H1 (cell line): ENCODE results near the gene LAMTOR5. TPM values are rescaled to one million over a fixed set of nuclear protein-coding genes. Genes with fewer than 3 reads are reported as not detected.

Experiments used
- CTCF ChIA-PET: fragments of 300-600 bp; sonication (Branson Sonifier 250); formaldehyde crosslinking; loops from one replicate; lab custom pipeline; 2021; ENCODE audit not compliant: partially characterized antibody; lab: Charles Lee
- POLR2A ChIA-PET: fragments of 300-600 bp; sonication (Branson Sonifier 250); formaldehyde crosslinking; loops from one replicate; lab custom pipeline; 2021; ENCODE audit warnings: inconsistent platforms; ENCODE audit not compliant: partially characterized antibody; lab: Charles Lee
- DNase-seq, 2 experiments: peaks; one replicate each; pipeline versions ENCODE4 v3.0.0 to v3.0.0-alpha.2; 2010 to 2022; ENCODE audit warnings: low spot score in 2 of 2, low read depth in 1 of 2, mixed read lengths in 1 of 2
- FAIRE-seq: peaks from 2 replicates; lab custom pipeline; 2011; peaks lifted over from hg19 to GRCh38; lab: Jason Lieb, UNC
- H2AFZ ChIP-seq: 2 replicates; pipeline ENCODE4 v1.8.1; 2012; ENCODE audit warnings: low read length, inconsistent platforms
- H2AK5ac ChIP-seq: 2 replicates; pipeline ENCODE4 v1.6.1; 2013; ENCODE audit warnings: low read depth, low read length
- H2BK120ac ChIP-seq: replicated peaks from 2 replicates; pipeline ENCODE3; 2013; ENCODE audit warnings: low read depth, low read length, inconsistent platforms
- H2BK12ac ChIP-seq: 2 replicates; pipeline ENCODE4 v1.6.1; 2013; ENCODE audit warnings: low read depth, low read length
- H2BK15ac ChIP-seq: 2 replicates; pipeline ENCODE4 v1.6.1; 2013; ENCODE audit warnings: low read length
- H2BK20ac ChIP-seq: 2 replicates; pipeline ENCODE4 v1.6.1; 2013; ENCODE audit warnings: low read length
- H2BK5ac ChIP-seq: 2 replicates; pipeline ENCODE4 v1.6.1; 2013; ENCODE audit warnings: low read depth, low read length
- H3K14ac ChIP-seq: 2 replicates; pipeline ENCODE4 v1.6.1; 2013; ENCODE audit warnings: inconsistent platforms; ENCODE audit not compliant: insufficient read length
- H3K18ac ChIP-seq: 2 replicates; pipeline ENCODE4 v1.6.1; 2013; ENCODE audit warnings: low read length; ENCODE audit errors: extremely low read depth
- H3K23ac ChIP-seq: 2 replicates; pipeline ENCODE4 v1.6.1; 2013; ENCODE audit warnings: inconsistent platforms; ENCODE audit not compliant: insufficient read length
- H3K23me2 ChIP-seq: 2 replicates; pipeline ENCODE4 v1.6.1; 2013; ENCODE audit warnings: low read depth, low read length
- H3K27ac ChIP-seq: 2 replicates; pipeline ENCODE4 v1.6.1; 2011; ENCODE audit warnings: low read depth, low read length, inconsistent platforms
- H3K27me3 ChIP-seq, 4 experiments: replicated peaks in 1 of 4; 1 replicate in 1 of 4; 2 replicates in 3 of 4; pipeline versions ENCODE4 v1.6.1 to v1.8.1; 2011 to 2013; ENCODE audit warnings: low read length in 3 of 4, mild to moderate bottlenecking in 3 of 4, inconsistent platforms in 2 of 4, mixed read lengths in 2 of 4, moderate library complexity in 1 of 4; ENCODE audit not compliant: control insufficient read depth in 3 of 4, insufficient read depth in 3 of 4; ENCODE audit errors: extremely low read depth in 1 of 4
- H3K36me3 ChIP-seq, 4 experiments: 2 replicates each; pipeline versions ENCODE4 v1.6.1 to v1.8.1; 2011 to 2013; ENCODE audit warnings: mild to moderate bottlenecking in 4 of 4, low read length in 3 of 4, moderate library complexity in 2 of 4, control low read depth in 1 of 4, inconsistent platforms in 1 of 4; ENCODE audit not compliant: insufficient read depth in 4 of 4, control insufficient read depth in 2 of 4
- H3K4ac ChIP-seq: replicated peaks from 2 replicates; pipeline ENCODE3; 2013; ENCODE audit warnings: low read length, low read depth, mixed read lengths, inconsistent platforms; ENCODE audit not compliant: insufficient read length
- H3K4me1 ChIP-seq, 4 experiments: replicated peaks in 1 of 4; 1 replicate in 1 of 4; 2 replicates in 3 of 4; pipeline versions ENCODE4 v1.6.1 to v1.8.1; 2011 to 2013; ENCODE audit warnings: low read length in 3 of 4, inconsistent platforms in 2 of 4, mixed read lengths in 1 of 4; ENCODE audit not compliant: insufficient read depth in 4 of 4, control insufficient read depth in 3 of 4
- H3K4me2 ChIP-seq, 2 experiments: 2 replicates each; pipeline versions ENCODE4 v1.6.1 to v1.8.1; 2011 to 2013; ENCODE audit warnings: low read depth in 2 of 2, low read length in 2 of 2, control low read depth in 1 of 2, inconsistent platforms in 1 of 2, mild to moderate bottlenecking in 1 of 2; ENCODE audit not compliant: insufficient read depth in 1 of 2
- H3K4me3 ChIP-seq, 4 experiments: fragments of 200-600, 300-600 bp in 1 of 4; sonication (generic), shearing (Covaris generic), sonication (Bioruptor Twin) in 1 of 4; 2 replicates each; pipeline versions ENCODE4 v1.5.1 to v1.8.1; 2011 to 2016; ENCODE audit warnings: low read length in 4 of 4, low read depth in 3 of 4, control low read depth in 2 of 4, inconsistent platforms in 2 of 4, mild to moderate bottlenecking in 2 of 4, mixed read lengths in 1 of 4, moderate library complexity in 1 of 4; ENCODE audit not compliant: insufficient read depth in 2 of 4; ENCODE audit errors: extremely low read depth in 1 of 4
- H3K56ac ChIP-seq: replicated peaks from 2 replicates; pipeline ENCODE3; 2013; ENCODE audit warnings: low read depth, mild to moderate bottlenecking, mixed read lengths, low read length, inconsistent platforms; ENCODE audit not compliant: insufficient read length
- H3K79me1 ChIP-seq: 2 replicates; pipeline ENCODE4 v1.6.1; 2013; ENCODE audit warnings: low read depth, low read length, control low read depth
- H3K79me2 ChIP-seq, 2 experiments: 2 replicates each; pipeline versions ENCODE4 v1.6.1 to v1.8.1; 2012 to 2013; ENCODE audit warnings: low read length in 2 of 2, mild to moderate bottlenecking in 2 of 2, inconsistent platforms in 1 of 2; ENCODE audit not compliant: insufficient read depth in 2 of 2, control insufficient read depth in 1 of 2
- H3K9ac ChIP-seq, 4 experiments: replicated peaks in 1 of 4; 1 replicate in 1 of 4; 2 replicates in 3 of 4; pipeline versions ENCODE4 v1.6.1 to v1.8.1; 2011 to 2013; ENCODE audit warnings: low read depth in 3 of 4, low read length in 3 of 4, control low read depth in 2 of 4, mild to moderate bottlenecking in 2 of 4, moderate library complexity in 2 of 4, inconsistent platforms in 1 of 4; ENCODE audit errors: extremely low read depth in 1 of 4
- H3K9me3 ChIP-seq, 2 experiments: 2 replicates each; pipeline versions ENCODE4 v1.6.1 to v1.8.1; 2012 to 2013; ENCODE audit warnings: mild to moderate bottlenecking in 2 of 2, moderate library complexity in 2 of 2, control low read depth in 1 of 2, inconsistent platforms in 1 of 2, low read depth in 1 of 2, low read length in 1 of 2, mixed read lengths in 1 of 2; ENCODE audit not compliant: insufficient read depth in 2 of 2
- H4K20me1 ChIP-seq, 2 experiments: replicated peaks in 1 of 2; 2 replicates each; pipeline versions ENCODE3 to v1.8.1; 2011 to 2013; ENCODE audit warnings: inconsistent platforms in 2 of 2, low read length in 2 of 2, mild to moderate bottlenecking in 1 of 2; ENCODE audit not compliant: insufficient read depth in 2 of 2, control insufficient read depth in 1 of 2
- H4K5ac ChIP-seq: 2 replicates; pipeline ENCODE4 v1.6.1; 2013; ENCODE audit warnings: low read length, low read depth, mixed read lengths, inconsistent platforms; ENCODE audit not compliant: insufficient read length
- H4K8ac ChIP-seq: 2 replicates; pipeline ENCODE4 v1.8.0; 2013; ENCODE audit warnings: mild to moderate bottlenecking, moderate library complexity, low read length, inconsistent platforms; ENCODE audit not compliant: insufficient read depth; ENCODE audit errors: extremely low read depth
- H4K91ac ChIP-seq: replicated peaks from 2 replicates; pipeline ENCODE3; 2013; ENCODE audit warnings: low read length, mixed read lengths, inconsistent platforms; ENCODE audit not compliant: insufficient read length
- EZH2 ChIP-seq: fragments of 200-600 bp; sonication (generic); IDR thresholded peaks from 2 replicates; pipeline ENCODE4 v1.7.1; 2012; ENCODE audit warnings: low read depth, mild to moderate bottlenecking, moderate library complexity, low read length, inconsistent platforms; ENCODE audit not compliant: severe bottlenecking
- KDM1A ChIP-seq: fragments of 200-600, 300-600 bp; sonication (generic); IDR thresholded peaks from 2 replicates; pipeline ENCODE4 v1.7.1; 2016; ENCODE audit warnings: mild to moderate bottlenecking, low read length, borderline replicate concordance
- SP4 ChIP-seq: IDR thresholded peaks from 2 replicates; pipeline ENCODE4 v1.6.1; 2012; ENCODE audit warnings: low read length, inconsistent platforms
- WGBS, 2 experiments: shearing (Covaris generic) in 1 of 2; methylation state at CpG; one replicate each; pipeline versions ENCODE4 v1.1.6 to v1.1.7; 2013 to 2015; ENCODE audit warnings: low lambda C conversion rate in 2 of 2, mixed read lengths in 2 of 2, inconsistent platforms in 1 of 2, low coverage in 1 of 2, missing lambda C conversion rate in 1 of 2; ENCODE audit not compliant: insufficient replicate concordance in 2 of 2, insufficient coverage in 1 of 2, insufficient read length in 1 of 2; ENCODE audit errors: extremely low coverage in 1 of 2, missing lambda C conversion rate in 1 of 2; 5-methylcytosine and 5-hydroxymethylcytosine counted together
- polyA plus RNA-seq, 7 experiments: library from polyadenylated mRNA; depleted of rRNA in 3 of 7; stranded (reverse) in 5 of 7; unstranded in 2 of 7; fragments of >200 nt in 5 of 7; fragments of 200-250 nt in 2 of 7; gene quantifications; 1 replicate in 5 of 7; 2 replicates in 1 of 7; 4 replicates in 1 of 7; pipeline versions ENCODE4 v1.2.1 to v1.2.3, GENCODE V29; 2011 to 2013; ENCODE audit warnings: missing spikeins in 2 of 7, mixed read lengths in 2 of 7
- total RNA-seq: library from RNA; stranded (reverse); fragmentation: NEBNext Ultra II Directional; extraction: Animal tissue kit (Norgen Biotek cat#: 25700); gene quantifications from 2 replicates; pipeline ENCODE4 v1.2.1, GENCODE V29; 2021

LAMTOR5 gene
- total and polyA plus RNA-seq, 2 of the 8 experiments (the other 6 are each of a cell fraction or from before 2014, with no cell fraction given) = 84.4 to 297 TPM

- H3K4me1 ChIP-seq = no peaks in the 10 kb centered on the region; a peak in 2 of 7 replicates
- no peak overlapping the region for H3K56ac ChIP-seq
- 0 out of 7 replicates have a peak, but pooled peaks cover 0 to 3% (median 0%) of the 10 kb centered on the region in 4 experiments for H3K27me3 ChIP-seq
- no peaks in the 10 kb centered on the region; the same call in 1 of the 2 replicates for H3K79me1 ChIP-seq
- H3K36me3 ChIP-seq = peaks cover 0 to 13% (median 8%) of the 10 kb centered on the region in 4 experiments; a peak in 5 of 8 replicates
- no peak overlapping the region for H3K23ac ChIP-seq
- no peak for DNase-seq
- no peak overlapping the region for H3K18ac ChIP-seq
- H3K79me2 ChIP-seq = peaks cover 0 to 12% of the 10 kb centered on the region in 2 experiments; a peak in 2 of 4 replicates
- H2BK20ac ChIP-seq = no peak overlapping the region
- 92% methylated on average over 8 of the region's 8 CpGs; no CpG with 5 or more reads in 1 of the 2 experiments for WGBS, 2 experiments
- no peak overlapping the region for H2BK5ac ChIP-seq
- no peak overlapping the region for H2BK15ac ChIP-seq
- peak overlapping the region; percentile 76 to 86; a peak in 3 of 4 replicates for H3K4me2 ChIP-seq
- H3K14ac ChIP-seq = no peak overlapping the region
- no peaks in the 10 kb centered on the region for H3K9me3 ChIP-seq
- H4K20me1 ChIP-seq = no peaks in the 10 kb centered on the region
- peak overlapping the region; percentile 48; the same call in 1 of the 2 replicates for H2AK5ac ChIP-seq
- H4K8ac ChIP-seq = no peak overlapping the region
- H3K4ac ChIP-seq = peak overlapping the region; percentile 9
- no peak overlapping the region for H4K91ac ChIP-seq
- H3K27ac ChIP-seq = no peak overlapping the region
- peak overlapping the region in 2 of 4 experiments; percentile 80 to 86; a peak in 5 of 8 replicates for H3K4me3 ChIP-seq
- POLR2A ChIA-PET = interaction anchor here (0.7 to 3.3 kb wide), 10 partner anchors 8 to 345 kb away, joined by 3 to 8 read pairs (median 3); no protein-coding TSS in a partner anchor
- H2BK12ac ChIP-seq = no peak overlapping the region; the same call in 1 of the 2 replicates
- H2BK120ac ChIP-seq = no peak overlapping the region
- FAIRE-seq = no peak
- no peak overlapping the region for H2AFZ ChIP-seq
- no peak overlapping the region for H3K9ac ChIP-seq
- CTCF ChIA-PET = interaction anchor here (0.8 to 22.7 kb wide), 8 partner anchors 15 to 232 kb away, joined by 3 to 828 read pairs (median 34); partner anchors contain the start of genes KCNC4 and PROK1
- H4K5ac ChIP-seq = no peak overlapping the region
- H3K23me2 ChIP-seq = peaks cover 3% of the 10 kb centered on the region; the same call in 1 of the 2 replicates
- no peak for TF ChIP-seq EZH2
- TF ChIP-seq SP4 = no peak
- no peak for TF ChIP-seq KDM1A
Measured at GRCh38 chr1:110408488-110408887, 994 bp upstream of the LAMTOR5 start.
